ELR (cell line): ENCODE results near the gene TMEM129.

Experiments used
- DNase-seq: peaks from one replicate; pipeline ENCODE4 v3.0.0-alpha.2; 2015; ENCODE audit warnings: low read depth

The TMEM129 gene

GRCh38 chr4:1758306-1759121 is 37.4 kb upstream of the TMEM129 start:
- no peak for DNase-seq

GRCh38 chr4:1757836-1758235 is 36.7 kb upstream of the TMEM129 start:
- no peak for DNase-seq

- no peak for DNase-seq
These were observed 36.0 kb upstream of the TMEM129 start for GRCh38 chr4:1756893-1757779.

GRCh38 chr4:1756079-1756478 is 35.0 kb upstream of the TMEM129 start:
- DNase-seq = no peak

- no peak for DNase-seq
These were observed 34.2 kb upstream of the TMEM129 start for GRCh38 chr4:1755297-1755696.

- no peak for DNase-seq
These were observed 33.2 kb upstream of the TMEM129 start for GRCh38 chr4:1754336-1754735.

- no peak for DNase-seq
These were observed 32.7 kb upstream of the TMEM129 start for GRCh38 chr4:1753697-1754311.

GRCh38 chr4:1753294-1753696 is 32.2 kb upstream of the TMEM129 start:
- no peak for DNase-seq

- peak; percentile 25 for DNase-seq
These were observed 31.3 kb upstream of the TMEM129 start for GRCh38 chr4:1752284-1753041.

GRCh38 chr4:1751919-1752283 is 30.8 kb upstream of the TMEM129 start:
- DNase-seq = no peak

- no peak for DNase-seq
These were observed 30.2 kb upstream of the TMEM129 start for GRCh38 chr4:1751155-1751918.

- no peak for DNase-seq
These were observed 29.4 kb upstream of the TMEM129 start for GRCh38 chr4:1750381-1751154.

GRCh38 chr4:1749826-1750225 is 28.7 kb upstream of the TMEM129 start:
- DNase-seq = no peak

- DNase-seq = no peak
These were observed 28.2 kb upstream of the TMEM129 start for GRCh38 chr4:1749370-1749769.

GRCh38 chr4:1748465-1748995 is 27.4 kb upstream of the TMEM129 start:
- DNase-seq = peak; percentile 78

- no peak for DNase-seq
These were observed 26.5 kb upstream of the TMEM129 start for GRCh38 chr4:1747603-1747967.

- DNase-seq = no peak
These were observed 25.9 kb upstream of the TMEM129 start for GRCh38 chr4:1746919-1747602.

- peak; percentile 80 for DNase-seq
These were observed 25.2 kb upstream of the TMEM129 start for GRCh38 chr4:1746265-1746691.

GRCh38 chr4:1745697-1746096 is 24.6 kb upstream of the TMEM129 start:
- DNase-seq = no peak

GRCh38 chr4:1745165-1745564 is 24.0 kb upstream of the TMEM129 start:
- DNase-seq = no peak
